NK-92 (cell line): ENCODE data around the gene TM4SF18.
"Not testable (repeated sequence)": the region's sequence is repeated elsewhere in the genome, so short reads cannot be mapped to it uniquely, and the experiment has no call there.

ENCODE experiments used
- DNase-seq: peaks from one replicate; lab custom pipeline; 2025; ENCODE audit not compliant: unreplicated experiment; lab: John Stamatoyannopoulos, UW

The TM4SF18 gene

DNA sequence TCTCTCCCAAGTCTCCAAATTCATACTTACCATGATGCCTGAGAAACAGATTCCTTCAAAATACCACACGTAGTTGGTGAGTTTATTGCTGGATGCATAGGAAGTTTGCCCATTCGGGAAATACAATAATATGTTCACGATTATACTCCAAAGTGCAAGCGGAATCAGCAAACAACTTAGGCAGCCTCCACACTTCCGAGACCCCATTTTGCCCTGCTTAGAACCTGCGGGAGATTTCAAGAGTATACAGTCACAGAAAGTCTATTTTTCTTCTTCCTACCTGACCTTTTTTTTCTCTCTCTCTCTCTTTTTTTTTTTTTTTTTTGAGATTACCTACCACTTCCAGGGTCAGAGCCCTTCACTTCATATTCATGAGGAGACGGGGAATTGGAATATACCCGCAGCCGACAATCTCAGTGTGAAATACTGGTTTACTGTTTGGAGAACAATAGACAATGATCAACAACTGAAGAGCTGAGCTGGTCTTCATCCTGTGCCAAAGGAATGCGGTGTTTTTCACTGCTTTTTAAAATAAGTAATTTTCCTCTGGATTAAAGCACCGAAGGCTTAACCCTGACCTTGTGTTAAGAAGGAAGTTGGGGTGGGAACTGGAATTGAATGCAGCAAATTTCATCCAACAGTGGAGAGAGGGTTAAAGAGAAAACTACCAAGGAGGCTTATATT is at the start of gene TM4SF18:
Gene TM4SF18 (minus strand): TSS at position 461 of the 684 bp plus-strand sequence. CDS start 254 bp downstream, at position 207.
- no peak for DNase-seq

- no peak for DNase-seq
These were observed 49.1 kb upstream of the TM4SF18 start for GRCh38 chr3:149382518-149382917.

DNA sequence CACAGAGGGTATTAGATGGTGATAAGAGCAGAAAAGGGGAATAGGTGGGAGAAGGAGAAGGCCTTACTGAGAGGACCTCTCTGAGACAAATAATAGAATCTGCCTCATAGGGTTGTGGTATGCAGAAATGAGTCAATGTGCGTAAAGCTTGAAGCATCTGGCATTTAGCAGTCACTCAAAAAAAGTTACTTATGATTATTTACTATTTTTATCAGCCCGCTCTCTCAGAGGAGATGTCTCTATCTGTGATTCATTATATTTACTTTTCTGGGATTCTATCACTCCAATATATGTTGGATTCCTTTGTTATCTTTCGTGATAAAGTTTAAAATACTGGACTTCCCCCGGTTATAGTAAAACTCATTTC is 48.6 kb upstream of the TM4SF18 start:
- no peak for DNase-seq

GRCh38 chr3:149381173-149382100 is 48.0 kb upstream of the TM4SF18 start:
- DNase-seq = no peak

- DNase-seq = not testable (repeated sequence)
These were observed 46.8 kb upstream of the TM4SF18 start for GRCh38 chr3:149380220-149380619.

GRCh38 chr3:149378478-149379309 is 45.3 kb upstream of the TM4SF18 start:
- DNase-seq = no peak

- DNase-seq = no peak
These were observed 44.2 kb upstream of the TM4SF18 start, which contains the start of gene TM4SF1 for GRCh38 chr3:149377408-149378364. TSS of gene TM4SF1 (minus strand) at chr3:149377649. CDS start at chr3:149377547, 102 bp downstream.

- DNase-seq = no peak
These were observed 43.4 kb upstream of the TM4SF18 start for GRCh38 chr3:149376718-149377407.

- no peak for DNase-seq
These were observed 42.2 kb upstream of the TM4SF18 start for GRCh38 chr3:149375501-149376196.

GRCh38 chr3:149374793-149375500 is 41.5 kb upstream of the TM4SF18 start:
- no peak for DNase-seq

DNA sequence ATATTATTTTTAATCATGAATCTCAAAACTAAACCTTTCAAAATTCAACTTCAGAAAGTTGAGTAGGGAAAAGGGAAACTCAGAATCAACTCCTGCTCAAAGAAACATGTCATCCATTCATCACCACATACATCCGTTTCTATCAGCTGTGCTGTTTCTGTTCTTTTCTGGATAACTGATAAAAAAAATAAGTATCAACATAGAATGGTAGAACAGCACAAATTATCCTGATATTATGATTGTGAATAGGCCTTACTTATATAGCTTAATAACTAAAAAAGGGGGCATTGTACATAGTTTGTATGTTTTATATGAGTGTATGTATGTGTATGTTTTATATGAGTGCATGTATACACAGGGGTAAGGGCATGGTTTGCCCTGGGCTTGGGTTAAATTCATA is 41.0 kb upstream of the TM4SF18 start:
- DNase-seq = no peak

DNA sequence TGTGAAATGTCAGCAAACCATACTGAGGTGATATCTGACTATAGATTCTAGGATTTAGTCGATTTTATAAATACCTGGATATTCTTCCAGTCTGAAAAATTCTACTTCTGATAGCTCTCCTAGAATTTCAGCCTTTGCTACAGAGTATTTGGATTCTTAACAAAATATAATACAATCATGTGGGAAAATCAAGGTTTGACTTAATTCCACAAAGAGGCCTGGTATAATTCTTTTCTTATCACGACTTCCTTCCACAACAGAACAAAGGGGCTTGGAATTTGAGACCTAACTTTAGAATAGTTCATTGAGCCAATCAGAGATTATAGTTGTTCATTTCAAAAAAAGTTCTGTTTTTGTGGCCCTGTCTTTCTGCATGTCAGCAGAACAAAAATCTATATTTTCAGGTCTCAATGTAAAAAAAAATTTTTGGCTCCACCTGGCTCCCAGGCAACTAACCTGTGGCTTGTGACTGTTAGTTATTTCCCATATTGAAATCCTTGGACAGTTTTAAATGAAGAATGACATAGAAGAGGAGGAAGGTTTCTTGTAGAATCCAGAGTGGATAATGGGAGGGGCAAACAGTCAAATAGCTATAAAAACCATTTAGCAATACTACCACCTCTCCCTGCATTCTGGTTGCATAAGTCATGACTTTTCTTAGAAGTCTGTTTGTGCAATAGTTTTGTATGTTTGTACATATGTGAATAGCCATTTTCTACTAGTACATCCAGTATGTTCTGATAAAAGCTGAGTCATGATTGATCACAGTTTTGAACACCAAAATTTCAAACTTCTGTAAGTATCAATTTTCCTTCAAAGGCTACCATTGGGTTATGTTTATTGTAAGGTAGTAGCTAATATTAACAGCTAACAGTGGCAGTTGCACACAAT is 40.0 kb upstream of the TM4SF18 start:
- DNase-seq = no peak

DNA sequence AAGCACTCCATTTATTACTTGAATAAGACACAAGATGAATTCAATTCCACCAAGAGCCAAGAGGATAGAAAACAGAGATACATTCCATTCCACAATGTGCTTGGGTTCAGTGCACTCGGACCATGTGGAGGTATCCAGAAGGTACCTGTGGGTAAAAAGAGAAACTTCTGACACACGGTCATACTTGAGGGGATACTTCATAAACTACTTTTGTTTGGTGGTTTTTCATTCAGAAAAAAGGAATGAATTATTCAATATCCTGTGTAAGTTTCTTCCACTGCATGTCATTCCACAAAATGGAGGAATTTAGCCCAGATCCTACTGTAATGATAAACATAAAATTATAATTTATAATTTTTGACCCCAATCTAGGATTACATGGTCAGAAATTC is 38.3 kb upstream of the TM4SF18 start:
- DNase-seq = no peak

- DNase-seq = no peak
These were observed 37.7 kb upstream of the TM4SF18 start for GRCh38 chr3:149371001-149371722.

DNA sequence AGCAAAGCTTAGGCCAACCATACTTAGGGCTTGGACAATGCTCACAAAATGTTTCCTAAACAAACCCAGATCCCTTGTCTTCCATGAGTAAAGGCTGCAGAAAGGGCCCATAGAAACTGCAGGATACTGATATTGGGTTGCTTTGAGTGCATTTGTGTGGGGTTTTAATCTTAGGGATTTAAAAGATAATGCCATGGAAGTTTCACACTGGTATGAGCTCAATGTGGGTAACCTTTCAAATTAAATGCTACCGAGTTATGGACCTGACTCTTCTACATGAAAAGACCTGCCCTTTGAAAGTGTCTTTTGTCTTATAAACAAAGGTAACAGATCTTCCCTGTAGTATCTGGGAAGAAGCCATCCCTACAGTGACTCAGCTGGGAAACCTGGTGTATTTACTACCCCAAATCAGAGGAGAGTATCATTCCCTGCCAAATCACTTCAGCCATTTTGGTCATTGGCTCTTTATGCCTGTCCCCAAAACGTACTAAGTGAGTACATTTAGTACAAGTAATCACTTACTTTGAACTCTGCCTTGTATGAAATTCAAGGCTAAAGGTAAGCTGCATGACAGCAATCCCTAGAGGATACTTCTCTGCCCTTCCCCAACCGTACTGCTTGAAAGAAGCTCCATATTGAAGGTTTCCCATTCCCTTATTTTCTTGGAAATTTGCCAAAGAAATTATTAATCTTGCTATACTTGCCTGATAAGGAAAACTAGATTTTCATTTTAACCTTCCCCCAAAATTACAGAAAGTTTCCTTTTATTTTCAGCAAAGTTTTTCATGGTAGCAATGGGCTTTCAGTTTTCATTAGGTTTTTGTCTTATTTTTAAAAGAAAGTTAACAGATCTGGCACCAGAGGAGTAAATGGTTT is 36.8 kb upstream of the TM4SF18 start:
- no peak for DNase-seq
